Activated CD4-positive, alpha-beta T cell treated with anti-CD3 and anti-CD28 coated beads for 4 hours (primary cell): ENCODE measurements around the gene TMEM221.
"Not testable (repeated sequence)": the region's sequence is repeated elsewhere in the genome, so short reads cannot be mapped to it uniquely, and the experiment has no call there.

Experiments used
- DNase-seq, 2 donors: peaks; one replicate each; pipeline ENCODE4 v3.0.0-alpha.2; 2020

TMEM221 gene

GRCh38 chr19:17448131-17448967 lies at the start of gene TMEM221:
TSS of gene TMEM221 (minus strand) at chr19:17448668. CDS start at chr19:17448462, 206 bp downstream.
- DNase-seq, result peak; percentile 60 to 63

DNA sequence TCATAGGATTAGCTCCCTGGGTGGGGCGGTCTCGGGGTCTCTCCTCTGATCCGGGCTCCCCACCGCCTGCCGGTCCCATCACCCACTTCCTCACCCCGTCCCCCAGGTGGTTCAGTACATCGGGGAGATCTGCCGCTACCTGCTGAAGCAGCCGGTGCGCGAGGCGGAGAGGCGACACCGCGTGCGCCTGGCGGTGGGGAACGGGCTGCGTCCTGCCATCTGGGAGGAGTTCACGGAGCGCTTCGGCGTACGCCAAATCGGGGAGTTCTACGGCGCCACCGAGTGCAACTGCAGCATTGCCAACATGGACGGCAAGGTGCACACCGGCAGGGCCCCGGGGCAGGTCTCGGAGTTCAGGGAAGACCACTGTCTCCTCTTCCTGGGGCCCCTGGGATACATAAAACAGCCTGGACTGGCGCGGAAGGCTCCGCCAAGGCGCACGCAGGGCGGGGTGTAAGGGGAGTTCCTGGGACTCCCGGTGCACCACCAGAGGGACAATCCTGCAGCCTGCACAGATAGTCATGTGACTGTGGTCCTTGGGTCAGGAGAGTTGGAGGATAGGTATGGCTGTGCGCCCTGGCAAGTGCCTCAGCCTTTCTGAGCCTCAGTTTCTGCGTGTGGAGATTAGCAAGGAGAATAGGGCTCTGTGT lies 48.8 kb upstream of the TMEM221 start:
- no peak for DNase-seq

DNA sequence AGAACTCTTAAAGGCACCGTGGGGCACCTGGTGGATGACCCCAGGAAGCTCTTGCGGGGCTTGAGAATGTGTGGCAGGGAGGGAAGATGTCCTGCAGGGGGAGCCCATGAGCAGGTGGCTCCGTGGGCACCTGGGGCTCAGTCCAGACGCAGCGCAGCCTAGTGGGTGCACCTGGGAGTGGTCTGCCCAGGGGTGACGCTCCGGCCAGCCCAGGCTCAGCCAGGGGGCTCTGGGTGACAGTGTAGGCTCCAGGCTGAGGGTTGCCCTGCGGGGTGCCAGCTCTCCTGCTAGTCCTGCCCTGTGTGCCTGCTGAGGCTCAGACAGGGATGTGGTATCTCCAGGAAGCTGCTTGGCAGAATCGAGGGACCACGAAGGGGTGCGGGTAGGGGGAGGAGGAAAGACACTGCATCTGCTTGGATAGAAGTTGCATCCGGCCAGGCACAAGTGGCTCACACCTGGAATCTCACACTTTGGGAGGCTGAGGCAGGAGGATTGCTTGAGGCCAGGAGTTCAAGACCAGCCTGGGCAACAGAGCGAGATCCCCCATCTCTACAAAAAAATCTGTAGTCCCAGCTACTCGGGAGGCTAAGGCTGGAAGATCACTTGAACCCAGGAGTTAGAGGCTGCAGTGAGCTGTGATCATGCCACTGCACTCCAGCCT lies 48.0 kb upstream of the TMEM221 start:
- DNase-seq, result peak; percentile 71 to 75

GRCh38 chr19:17495639-17496296 lies 47.3 kb upstream of the TMEM221 start:
- no peak for DNase-seq

GRCh38 chr19:17491287-17491686 lies 42.8 kb upstream of the TMEM221 start:
- no peak for DNase-seq

GRCh38 chr19:17490411-17490810 lies 41.9 kb upstream of the TMEM221 start:
- no peak for DNase-seq

GRCh38 chr19:17489392-17490030 lies 41.0 kb upstream of the TMEM221 start:
- DNase-seq, result no peak

GRCh38 chr19:17488593-17489391 lies 40.3 kb upstream of the TMEM221 start:
- DNase-seq, result peak; percentile 72

GRCh38 chr19:17487284-17488121 lies 39.0 kb upstream of the TMEM221 start:
- no peak for DNase-seq

GRCh38 chr19:17486545-17487240 lies 38.2 kb upstream of the TMEM221 start:
- no peak for DNase-seq

- no peak for DNase-seq
Observed at GRCh38 chr19:17484520-17485185, 36.2 kb upstream of the TMEM221 start.

- no peak for DNase-seq
Observed at GRCh38 chr19:17483605-17484002, 35.1 kb upstream of the TMEM221 start.

- no peak for DNase-seq
Observed at GRCh38 chr19:17482877-17483604, 34.6 kb upstream of the TMEM221 start.

DNA sequence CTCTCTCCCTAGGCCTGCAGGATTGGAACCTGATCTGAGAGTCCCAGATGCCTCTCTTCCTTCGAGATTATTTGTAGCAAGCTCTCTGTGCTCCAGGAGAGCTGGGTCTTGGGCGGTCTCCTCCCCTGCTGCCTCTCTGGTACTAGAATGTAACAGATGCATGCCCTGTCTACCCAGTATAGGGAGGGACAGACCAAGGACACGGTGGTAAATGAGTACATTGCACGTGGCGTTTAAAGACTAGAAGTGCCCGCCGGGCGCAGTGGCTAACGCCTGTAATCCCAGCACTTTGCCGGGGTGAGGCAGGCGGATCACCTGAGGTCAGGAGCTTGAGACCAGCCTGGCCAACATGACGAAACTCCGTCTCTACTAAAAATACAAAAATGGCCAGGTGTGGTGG lies 33.5 kb upstream of the TMEM221 start:
- DNase-seq, result no peak

DNA sequence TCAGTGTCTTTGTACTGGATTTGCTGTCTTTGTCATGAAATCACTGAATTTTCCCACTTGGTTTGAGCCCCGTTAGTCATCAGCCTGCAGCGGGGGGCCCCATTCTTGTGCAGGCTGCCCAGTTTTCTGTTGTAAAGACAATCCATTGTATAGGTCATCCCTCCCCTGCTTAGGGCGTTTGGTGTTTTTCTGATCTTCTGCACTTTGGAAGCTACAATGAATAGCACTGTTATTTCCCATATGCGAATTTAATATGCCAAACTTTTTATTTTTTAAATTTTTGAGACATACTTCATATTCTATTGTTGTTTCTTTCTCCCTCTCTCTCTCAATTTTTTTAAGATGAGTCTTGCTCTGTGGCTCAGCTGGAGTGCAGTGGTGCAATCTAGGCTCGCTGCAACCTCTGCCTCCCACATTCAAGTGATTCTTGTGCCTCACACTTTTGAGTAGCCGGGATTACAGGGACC lies 30.9 kb upstream of the TMEM221 start:
- no peak for DNase-seq

DNA sequence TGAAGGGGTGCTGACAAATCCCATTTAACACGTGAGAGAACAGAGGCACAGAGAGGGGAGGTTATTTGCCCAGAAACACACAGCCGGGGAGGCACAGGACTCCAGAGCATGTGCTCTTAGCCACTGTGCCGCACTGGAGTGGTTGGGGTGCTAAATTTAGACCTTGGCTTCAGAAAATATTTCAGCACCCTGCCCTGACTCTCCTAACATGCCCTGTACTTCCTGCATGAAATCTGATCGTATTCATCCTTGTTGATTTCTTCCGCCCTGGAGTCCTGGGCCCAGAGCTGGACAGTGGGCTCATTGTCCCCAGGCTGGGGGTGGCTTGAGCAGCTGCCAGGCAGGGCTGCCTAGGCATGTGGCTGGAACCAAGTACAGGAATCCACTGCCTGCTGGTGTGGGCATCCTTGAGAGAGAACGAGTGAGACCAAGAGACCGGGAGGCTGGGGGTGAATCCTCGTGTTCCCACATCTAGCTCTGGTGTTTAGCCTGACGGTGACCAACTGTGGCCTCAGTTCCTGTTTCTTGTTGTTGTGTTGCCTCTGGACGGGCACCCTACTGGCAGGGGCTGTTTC lies 27.2 kb upstream of the TMEM221 start:
- DNase-seq, result no peak

- not testable (repeated sequence) for DNase-seq
Observed at GRCh38 chr19:17475011-17475540, 26.6 kb upstream of the TMEM221 start.

- no peak for DNase-seq
Observed at GRCh38 chr19:17473041-17473440, 24.6 kb upstream of the TMEM221 start.
